ENCODE data around the gene MYLIP. TPM values are rescaled to one million over a fixed set of nuclear protein-coding genes. Genes with fewer than 3 reads are reported as not detected.

MYLIP gene
- total RNA-seq, 1 donor from 2014 or later = 95.5 TPM

DNA sequence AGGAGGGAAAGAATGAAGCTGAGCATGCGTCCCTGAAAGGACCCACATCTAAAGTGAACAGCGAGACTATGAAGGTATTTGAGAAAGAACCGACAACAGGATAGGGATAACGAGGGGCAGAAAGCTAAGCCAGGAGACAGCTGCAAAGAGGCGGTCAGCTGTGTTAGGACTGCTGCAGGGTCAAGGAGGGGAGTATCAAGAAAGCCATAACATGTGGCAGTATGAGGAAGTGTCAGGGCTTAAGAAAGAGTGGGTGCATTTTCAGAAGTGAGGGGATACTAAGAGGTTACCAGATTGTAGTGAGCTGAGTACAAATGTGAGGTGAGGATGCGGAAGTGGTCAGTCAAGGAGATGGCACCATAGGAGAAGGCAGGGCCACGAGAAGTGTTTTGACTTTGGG lies 21.2 kb downstream of the MYLIP start:
- no peaks in the 10 kb centered on the region for H3K27me3 ChIP-seq (ENCODE audit: control insufficient read depth in 3 of 3, insufficient read depth in 3 of 3, low read length in 3 of 3)
- H3K9ac ChIP-seq (ENCODE audit: low read depth in 1 of 3, low read length in 3 of 3) = no peak overlapping the region
- H3K4me3 ChIP-seq (ENCODE audit: low read length in 3 of 3) = no peak overlapping the region
- no peaks in the 10 kb centered on the region for H3K9me3 ChIP-seq (ENCODE audit: control insufficient read depth in 3 of 3, low read length in 3 of 3)
- H3K27ac ChIP-seq (ENCODE audit: low read depth, low read length) = no peak overlapping the region
- H3K36me3 ChIP-seq (ENCODE audit: control insufficient read depth in 3 of 3, insufficient read depth in 3 of 3, low read length in 3 of 3) = peaks cover 26 to 63% (median 47%) of the 10 kb centered on the region in 3 donors
- peaks cover 24 to 29% (median 28%) of the 10 kb centered on the region in 3 donors for H3K4me1 ChIP-seq (ENCODE audit: control insufficient read depth in 3 of 3, insufficient read depth in 3 of 3, low read length in 3 of 3)

DNA sequence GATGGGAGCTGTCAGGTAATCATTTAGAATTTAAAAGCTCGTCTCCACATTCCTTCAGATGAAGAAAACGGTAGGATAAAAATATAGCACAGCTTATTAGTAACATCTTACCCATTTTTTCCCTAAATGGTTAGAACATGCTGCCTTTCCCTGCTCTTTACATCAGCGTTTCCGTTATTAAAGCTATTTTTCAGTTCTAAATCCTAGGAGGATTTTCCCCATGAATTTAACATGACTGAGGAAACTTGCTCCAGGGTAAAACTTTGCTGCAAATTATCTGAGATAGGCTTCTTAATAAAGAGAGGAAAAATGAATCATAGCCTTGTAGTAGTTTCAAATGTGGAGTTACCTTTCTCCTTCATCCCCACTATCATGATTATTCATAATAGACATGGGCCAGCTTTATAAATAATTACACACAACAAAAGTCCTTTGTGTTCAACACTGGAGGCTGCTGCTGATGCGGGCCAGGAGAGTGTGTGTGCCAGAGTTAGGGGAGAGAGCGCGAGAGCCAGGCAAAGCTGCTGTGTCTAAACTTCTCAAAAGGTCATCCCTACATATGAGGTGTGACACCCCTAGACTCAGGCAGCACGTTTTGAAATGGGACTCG lies 24.4 kb downstream of the MYLIP start:
- Histone ChIP-seq H3K27me3 (ENCODE audit: control insufficient read depth in 3 of 3, insufficient read depth in 3 of 3, low read length in 3 of 3) (no peaks in the 10 kb centered on the region), H3K36me3 (ENCODE audit: control insufficient read depth in 3 of 3, insufficient read depth in 3 of 3, low read length in 3 of 3) (peaks cover 2 to 35% (median 18%) of the 10 kb centered on the region in 3 donors), H3K9me3 (ENCODE audit: control insufficient read depth in 3 of 3, low read length in 3 of 3) (no peaks in the 10 kb centered on the region), H3K27ac (ENCODE audit: low read depth, low read length) (no peak overlapping the region), H3K4me3 (ENCODE audit: low read length in 3 of 3) (no peak overlapping the region), H3K9ac (ENCODE audit: low read depth in 1 of 3, low read length in 3 of 3) (no peak overlapping the region), H3K4me1 (ENCODE audit: control insufficient read depth in 3 of 3, insufficient read depth in 3 of 3, low read length in 3 of 3) (peaks cover 18 to 35% (median 21%) of the 10 kb centered on the region in 3 donors)

DNA sequence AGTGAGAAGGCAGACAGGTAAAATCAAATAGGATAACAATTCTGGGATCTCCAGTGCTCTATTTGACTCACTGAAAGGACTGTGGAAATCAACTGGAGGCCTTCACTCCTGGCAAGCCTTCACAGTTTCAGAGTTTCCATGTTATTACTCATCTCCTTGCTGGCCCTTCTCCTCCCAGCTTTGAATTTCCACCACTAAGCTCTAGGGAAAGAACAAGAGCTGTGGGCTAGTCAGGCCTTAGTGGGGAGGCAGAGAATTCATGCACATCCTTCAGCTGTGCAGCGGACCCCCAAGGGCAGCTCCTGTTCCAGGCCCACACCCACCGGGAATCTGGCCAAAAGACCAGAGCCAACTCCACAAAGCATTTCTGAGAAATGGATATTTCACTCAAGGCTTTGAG lies 26.0 kb downstream of the MYLIP start:
- Histone ChIP-seq H3K36me3 (ENCODE audit: control insufficient read depth in 3 of 3, insufficient read depth in 3 of 3, low read length in 3 of 3) (peaks cover 2 to 24% (median 10%) of the 10 kb centered on the region in 3 donors), H3K4me3 (ENCODE audit: low read length in 3 of 3) (no peak overlapping the region), H3K27ac (ENCODE audit: low read depth, low read length) (peak overlapping the region; percentile 49), H3K9ac (ENCODE audit: low read depth in 1 of 3, low read length in 3 of 3) (no peak overlapping the region), H3K4me1 (ENCODE audit: control insufficient read depth in 3 of 3, insufficient read depth in 3 of 3, low read length in 3 of 3) (peaks cover 18 to 35% (median 21%) of the 10 kb centered on the region in 3 donors), H3K27me3 (ENCODE audit: control insufficient read depth in 3 of 3, insufficient read depth in 3 of 3, low read length in 3 of 3) (no peaks in the 10 kb centered on the region), H3K9me3 (ENCODE audit: control insufficient read depth in 3 of 3, low read length in 3 of 3) (no peaks in the 10 kb centered on the region)

DNA sequence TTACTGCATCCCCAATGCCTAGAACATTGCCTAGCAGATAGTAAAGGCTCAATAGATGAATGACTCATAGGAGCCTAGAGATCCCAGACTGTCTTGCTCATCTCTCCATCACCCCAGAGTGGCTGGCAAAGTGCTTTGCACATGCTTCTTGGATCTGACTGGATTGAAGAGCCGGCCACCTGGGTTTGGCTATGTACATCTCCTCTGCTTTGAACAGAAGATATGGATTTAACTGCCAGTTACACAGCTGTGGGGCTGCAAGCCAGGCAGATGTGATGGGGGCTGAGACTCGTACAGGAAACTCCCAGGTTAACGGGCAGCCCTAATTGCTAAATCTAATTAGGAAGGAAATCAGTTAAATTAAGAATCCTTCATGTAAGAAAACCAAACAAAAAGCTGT lies 28.6 kb downstream of the MYLIP start:
- Histone ChIP-seq H3K9me3 (ENCODE audit: control insufficient read depth in 3 of 3, low read length in 3 of 3) (no peaks in the 10 kb centered on the region), H3K9ac (ENCODE audit: low read depth in 1 of 3, low read length in 3 of 3) (no peak overlapping the region), H3K27ac (ENCODE audit: low read depth, low read length) (no peak overlapping the region), H3K4me1 (ENCODE audit: control insufficient read depth in 3 of 3, insufficient read depth in 3 of 3, low read length in 3 of 3) (peaks cover 18 to 35% (median 21%) of the 10 kb centered on the region in 3 donors), H3K36me3 (ENCODE audit: control insufficient read depth in 3 of 3, insufficient read depth in 3 of 3, low read length in 3 of 3) (peaks cover 0 to 6% (median 3%) of the 10 kb centered on the region in 3 donors), H3K27me3 (ENCODE audit: control insufficient read depth in 3 of 3, insufficient read depth in 3 of 3, low read length in 3 of 3) (no peaks in the 10 kb centered on the region), H3K4me3 (ENCODE audit: low read length in 3 of 3) (no peak overlapping the region)

DNA sequence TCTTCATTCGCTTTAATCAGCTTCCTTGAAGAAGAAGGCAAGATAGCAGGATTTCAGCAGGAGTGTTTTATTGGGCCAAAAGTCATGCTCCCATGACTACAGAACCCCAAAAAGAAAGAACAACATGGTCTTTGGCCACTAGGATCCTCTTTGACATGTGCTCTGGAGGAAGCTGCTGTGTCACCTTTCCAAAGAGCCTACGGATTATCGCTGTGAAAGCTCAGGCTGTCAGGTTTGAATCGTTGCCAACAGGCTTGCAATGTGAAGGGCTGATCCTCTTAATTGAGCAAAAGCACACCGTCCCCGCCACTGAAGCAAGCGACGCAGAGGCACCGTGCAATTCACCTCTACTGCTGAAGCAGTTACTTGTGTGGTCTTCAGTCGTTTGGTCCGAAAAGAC lies 29.0 kb downstream of the MYLIP start:
- Histone ChIP-seq H3K27ac (ENCODE audit: low read depth, low read length) (no peak overlapping the region), H3K9ac (ENCODE audit: low read depth in 1 of 3, low read length in 3 of 3) (no peak overlapping the region), H3K9me3 (ENCODE audit: control insufficient read depth in 3 of 3, low read length in 3 of 3) (no peaks in the 10 kb centered on the region), H3K36me3 (ENCODE audit: control insufficient read depth in 3 of 3, insufficient read depth in 3 of 3, low read length in 3 of 3) (peaks cover 0 to 3% (median 0%) of the 10 kb centered on the region in 3 donors), H3K4me3 (ENCODE audit: low read length in 3 of 3) (no peak overlapping the region), H3K27me3 (ENCODE audit: control insufficient read depth in 3 of 3, insufficient read depth in 3 of 3, low read length in 3 of 3) (no peaks in the 10 kb centered on the region), H3K4me1 (ENCODE audit: control insufficient read depth in 3 of 3, insufficient read depth in 3 of 3, low read length in 3 of 3) (peaks cover 18 to 35% (median 21%) of the 10 kb centered on the region in 3 donors)

DNA sequence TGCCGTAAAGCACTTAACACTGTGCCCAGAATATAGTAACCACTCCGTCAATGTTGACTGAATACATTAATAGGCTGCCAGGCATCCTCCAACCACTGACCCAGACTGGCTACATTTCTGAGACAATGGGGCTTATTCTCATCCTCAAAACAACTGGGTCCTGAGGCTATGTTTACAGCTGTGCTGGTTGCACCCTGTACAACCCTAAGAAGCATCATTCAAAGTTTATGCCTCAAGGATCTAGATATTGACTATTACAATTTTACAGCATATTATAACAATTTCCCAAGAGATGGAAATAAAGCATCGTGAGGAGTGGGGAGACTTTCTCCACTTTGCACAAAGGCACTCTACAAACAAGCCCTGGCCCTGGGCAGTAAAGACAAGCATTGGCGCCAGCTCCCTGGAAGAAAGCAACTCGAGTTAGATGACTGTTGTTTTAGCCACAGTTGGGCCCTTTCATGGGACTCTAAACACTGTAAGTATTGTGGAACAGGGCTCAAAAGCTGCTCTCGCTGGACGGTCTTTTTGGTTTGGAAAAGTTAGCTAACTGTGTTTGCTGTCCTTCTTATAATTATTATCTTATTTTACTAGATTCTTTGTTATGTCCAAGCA lies 30.2 kb downstream of the MYLIP start:
- H3K9me3 ChIP-seq (ENCODE audit: control insufficient read depth in 3 of 3, low read length in 3 of 3) = no peaks in the 10 kb centered on the region
- H3K27me3 ChIP-seq (ENCODE audit: control insufficient read depth in 3 of 3, insufficient read depth in 3 of 3, low read length in 3 of 3) = no peaks in the 10 kb centered on the region
- no peak overlapping the region for H3K4me3 ChIP-seq (ENCODE audit: low read length in 3 of 3)
- peaks cover 18 to 30% (median 21%) of the 10 kb centered on the region in 3 donors for H3K4me1 ChIP-seq (ENCODE audit: control insufficient read depth in 3 of 3, insufficient read depth in 3 of 3, low read length in 3 of 3)
- H3K27ac ChIP-seq (ENCODE audit: low read depth, low read length) = no peak overlapping the region
- peaks cover 0 to 2% (median 0%) of the 10 kb centered on the region in 3 donors for H3K36me3 ChIP-seq (ENCODE audit: control insufficient read depth in 3 of 3, insufficient read depth in 3 of 3, low read length in 3 of 3)
- H3K9ac ChIP-seq (ENCODE audit: low read depth in 1 of 3, low read length in 3 of 3) = no peak overlapping the region

DNA sequence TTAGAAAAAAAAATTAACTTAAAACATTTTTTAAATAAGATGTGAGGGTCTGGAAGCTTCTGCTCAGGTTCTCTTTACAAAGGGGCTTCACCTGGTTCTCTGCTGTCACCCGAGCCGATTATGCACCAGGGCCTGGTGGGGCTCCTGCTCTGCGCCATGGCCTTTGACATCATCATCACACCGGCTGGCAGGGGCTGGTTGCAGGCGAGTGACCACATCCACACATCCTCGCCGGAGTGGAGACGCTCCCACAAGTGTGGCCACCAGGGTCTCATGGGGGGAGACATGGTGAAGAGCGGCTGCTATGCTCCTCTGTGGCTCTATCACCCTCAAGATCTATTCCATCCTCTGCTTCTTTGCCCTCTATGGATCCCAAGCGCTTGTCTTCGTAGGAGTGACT lies 31.9 kb downstream of the MYLIP start:
- Histone ChIP-seq H3K4me1 (ENCODE audit: control insufficient read depth in 3 of 3, insufficient read depth in 3 of 3, low read length in 3 of 3) (peaks cover 8 to 13% (median 9%) of the 10 kb centered on the region in 3 donors), H3K27me3 (ENCODE audit: control insufficient read depth in 3 of 3, insufficient read depth in 3 of 3, low read length in 3 of 3) (no peaks in the 10 kb centered on the region), H3K36me3 (ENCODE audit: control insufficient read depth in 3 of 3, insufficient read depth in 3 of 3, low read length in 3 of 3) (no peaks in the 10 kb centered on the region), H3K9me3 (ENCODE audit: control insufficient read depth in 3 of 3, low read length in 3 of 3) (no peaks in the 10 kb centered on the region), H3K27ac (ENCODE audit: low read depth, low read length) (no peak overlapping the region), H3K9ac (ENCODE audit: low read depth in 1 of 3, low read length in 3 of 3) (no peak overlapping the region), H3K4me3 (ENCODE audit: low read length in 3 of 3) (no peak overlapping the region)

DNA sequence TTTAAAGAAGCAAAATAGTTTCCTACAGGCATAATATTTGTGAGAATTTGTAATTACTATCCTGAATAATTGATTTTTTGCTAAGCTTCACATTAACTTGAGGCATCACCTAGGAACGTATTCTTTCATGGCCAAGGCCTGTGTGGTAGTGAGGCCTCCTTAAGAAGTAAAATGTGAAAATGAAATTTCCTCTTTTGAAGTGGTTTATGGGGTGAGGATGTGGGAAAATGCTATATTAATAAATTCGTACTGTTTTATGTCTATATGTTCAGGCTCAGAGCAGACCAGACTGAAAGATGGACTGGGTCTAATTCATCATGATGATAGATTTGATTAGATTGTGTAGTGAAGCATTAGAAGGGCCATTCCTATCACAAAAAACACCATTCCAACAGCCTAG lies 33.1 kb downstream of the MYLIP start:
- Histone ChIP-seq H3K27ac (ENCODE audit: low read depth, low read length) (no peak overlapping the region), H3K27me3 (ENCODE audit: control insufficient read depth in 3 of 3, insufficient read depth in 3 of 3, low read length in 3 of 3) (no peaks in the 10 kb centered on the region), H3K4me1 (ENCODE audit: control insufficient read depth in 3 of 3, insufficient read depth in 3 of 3, low read length in 3 of 3) (peaks cover 7 to 9% (median 8%) of the 10 kb centered on the region in 3 donors), H3K36me3 (ENCODE audit: control insufficient read depth in 3 of 3, insufficient read depth in 3 of 3, low read length in 3 of 3) (no peaks in the 10 kb centered on the region), H3K9me3 (ENCODE audit: control insufficient read depth in 3 of 3, low read length in 3 of 3) (no peaks in the 10 kb centered on the region), H3K9ac (ENCODE audit: low read depth in 1 of 3, low read length in 3 of 3) (no peak overlapping the region), H3K4me3 (ENCODE audit: low read length in 3 of 3) (no peak overlapping the region)

DNA sequence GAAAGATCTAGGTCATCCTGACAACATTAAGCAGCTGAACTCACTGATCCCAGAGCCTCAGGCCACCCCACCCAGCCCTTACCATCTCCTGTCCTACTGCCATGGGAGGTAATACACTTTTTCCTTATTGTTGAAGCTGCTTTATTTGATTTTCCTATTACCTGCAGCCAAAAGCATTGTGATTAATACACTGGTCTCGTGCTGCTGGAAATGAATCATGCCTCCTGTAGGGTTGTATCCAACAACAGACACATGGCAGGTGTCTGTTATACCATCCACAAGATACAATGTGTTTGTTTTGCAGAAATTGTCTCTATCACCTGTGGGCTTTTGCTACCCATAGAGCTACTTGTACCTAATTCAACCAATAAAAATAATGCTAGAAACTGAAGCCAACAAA lies 34.2 kb downstream of the MYLIP start:
- Histone ChIP-seq H3K36me3 (ENCODE audit: control insufficient read depth in 3 of 3, insufficient read depth in 3 of 3, low read length in 3 of 3) (no peaks in the 10 kb centered on the region), H3K9me3 (ENCODE audit: control insufficient read depth in 3 of 3, low read length in 3 of 3) (no peaks in the 10 kb centered on the region), H3K9ac (ENCODE audit: low read depth in 1 of 3, low read length in 3 of 3) (no peak overlapping the region), H3K4me3 (ENCODE audit: low read length in 3 of 3) (no peak overlapping the region), H3K4me1 (ENCODE audit: control insufficient read depth in 3 of 3, insufficient read depth in 3 of 3, low read length in 3 of 3) (peaks cover 0 to under 1% (median under 1%) of the 10 kb centered on the region in 3 donors), H3K27me3 (ENCODE audit: control insufficient read depth in 3 of 3, insufficient read depth in 3 of 3, low read length in 3 of 3) (no peaks in the 10 kb centered on the region), H3K27ac (ENCODE audit: low read depth, low read length) (no peak overlapping the region)

DNA sequence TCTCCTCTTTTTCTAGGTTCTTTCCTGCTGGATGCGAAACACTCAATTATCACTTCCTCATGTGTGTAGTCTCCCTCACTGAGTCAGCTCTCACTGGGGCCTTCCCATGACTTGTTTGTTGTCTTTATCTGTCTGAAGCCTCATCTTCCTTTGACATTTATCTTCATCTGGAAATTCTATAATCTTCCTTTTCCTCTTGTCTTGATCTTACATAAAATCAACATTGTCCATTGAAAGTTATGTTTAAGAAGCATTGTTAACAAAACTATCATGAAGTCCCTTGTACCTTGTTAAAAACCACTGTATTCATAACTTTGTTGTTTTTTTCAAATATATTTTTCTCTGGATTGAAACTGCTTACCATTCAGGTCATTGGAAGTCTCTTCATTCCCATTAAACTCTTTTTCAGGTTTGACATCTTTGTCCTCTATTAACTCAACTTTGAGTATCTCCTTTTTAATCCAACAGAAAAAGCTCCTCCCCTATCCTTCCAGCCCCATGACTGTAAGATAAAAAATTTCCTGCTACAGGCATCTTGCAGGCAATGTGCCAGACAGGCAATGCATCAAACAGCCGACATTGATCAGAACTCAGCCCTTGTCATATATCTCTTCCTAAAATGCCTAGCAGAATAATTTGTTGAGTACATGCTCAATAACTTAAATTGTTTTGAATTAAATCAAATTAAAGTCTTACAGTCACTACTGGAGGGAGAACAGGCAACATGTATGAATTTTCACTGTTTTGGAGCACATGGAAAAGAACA lies 34.8 kb downstream of the MYLIP start:
- no peak overlapping the region for H3K27ac ChIP-seq (ENCODE audit: low read depth, low read length)
- no peak overlapping the region for H3K9ac ChIP-seq (ENCODE audit: low read depth in 1 of 3, low read length in 3 of 3)
- H3K4me1 ChIP-seq (ENCODE audit: control insufficient read depth in 3 of 3, insufficient read depth in 3 of 3, low read length in 3 of 3) = no peaks in the 10 kb centered on the region
- H3K36me3 ChIP-seq (ENCODE audit: control insufficient read depth in 3 of 3, insufficient read depth in 3 of 3, low read length in 3 of 3) = no peaks in the 10 kb centered on the region
- no peaks in the 10 kb centered on the region for H3K9me3 ChIP-seq (ENCODE audit: control insufficient read depth in 3 of 3, low read length in 3 of 3)
- H3K4me3 ChIP-seq (ENCODE audit: low read length in 3 of 3) = no peak overlapping the region
- H3K27me3 ChIP-seq (ENCODE audit: control insufficient read depth in 3 of 3, insufficient read depth in 3 of 3, low read length in 3 of 3) = no peaks in the 10 kb centered on the region
